NCI-H524 (cell line): ENCODE data around the gene PAK4.
A peak's percentile ranks its signal among the peaks of the same experiment; 100 is the strongest.

ENCODE experiments used
- DNase-seq, 2 experiments: peaks; one replicate each; lab custom pipeline; 2025; lab: John Stamatoyannopoulos, UW

PAK4 gene

DNA sequence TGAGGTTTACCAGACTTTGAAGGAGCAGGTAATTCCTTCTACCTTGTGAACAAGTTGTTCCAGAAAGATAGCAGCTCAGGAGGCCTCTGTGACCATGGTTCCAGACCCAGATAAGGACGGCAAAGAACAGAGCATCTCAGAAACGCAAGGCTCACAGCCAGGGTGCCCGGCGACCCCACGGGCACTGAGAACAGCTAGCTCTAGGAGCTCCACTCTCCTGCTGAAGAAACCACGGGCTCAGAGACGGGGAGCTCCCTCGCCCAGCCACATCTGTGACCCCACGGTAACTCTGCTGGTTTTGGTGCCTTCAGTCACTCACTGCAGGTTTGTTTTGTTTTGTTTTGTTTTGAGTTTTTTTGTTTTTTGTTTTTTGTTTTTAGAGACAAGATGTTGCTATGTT lies 55.2 kb downstream of the PAK4 start:
- DNase-seq: no peak

- no peak for DNase-seq
Observed at GRCh38 chr19:39181500-39182173, 56.1 kb downstream of the PAK4 start.

GRCh38 chr19:39182174-39182505 lies 56.6 kb downstream of the PAK4 start:
- no peak for DNase-seq

- no peak for DNase-seq
Observed at GRCh38 chr19:39183104-39183503, 57.5 kb downstream of the PAK4 start.

DNA sequence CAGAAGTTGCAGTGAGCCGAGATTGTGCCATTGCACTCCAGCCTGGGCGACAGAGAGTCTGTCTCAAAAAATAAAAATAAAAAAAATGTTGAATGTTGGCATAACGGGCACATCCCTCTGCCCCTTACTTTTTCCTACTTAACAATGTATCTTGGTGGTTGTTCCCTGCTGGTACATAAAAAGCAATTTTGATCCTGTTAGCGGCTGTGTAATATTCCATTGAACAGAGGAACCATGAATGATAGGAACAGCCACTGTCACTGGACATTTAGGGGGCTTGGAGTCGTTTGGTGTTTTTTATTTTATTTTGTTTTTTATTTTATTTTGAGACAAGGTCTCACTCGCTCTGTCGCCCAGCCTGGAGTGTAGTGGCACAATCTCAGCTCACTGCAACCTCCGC lies 60.8 kb downstream of the PAK4 start:
- DNase-seq: no peak

- no peak for DNase-seq
Observed at GRCh38 chr19:39187552-39187943, 62.0 kb downstream of the PAK4 start.

- DNase-seq: no peak
Observed at GRCh38 chr19:39188960-39189359, 63.4 kb downstream of the PAK4 start.

- no peak for DNase-seq
Observed at GRCh38 chr19:39190768-39191167, 65.2 kb downstream of the PAK4 start.

- no peak for DNase-seq
Observed at GRCh38 chr19:39192846-39193245, 67.3 kb downstream of the PAK4 start.

DNA sequence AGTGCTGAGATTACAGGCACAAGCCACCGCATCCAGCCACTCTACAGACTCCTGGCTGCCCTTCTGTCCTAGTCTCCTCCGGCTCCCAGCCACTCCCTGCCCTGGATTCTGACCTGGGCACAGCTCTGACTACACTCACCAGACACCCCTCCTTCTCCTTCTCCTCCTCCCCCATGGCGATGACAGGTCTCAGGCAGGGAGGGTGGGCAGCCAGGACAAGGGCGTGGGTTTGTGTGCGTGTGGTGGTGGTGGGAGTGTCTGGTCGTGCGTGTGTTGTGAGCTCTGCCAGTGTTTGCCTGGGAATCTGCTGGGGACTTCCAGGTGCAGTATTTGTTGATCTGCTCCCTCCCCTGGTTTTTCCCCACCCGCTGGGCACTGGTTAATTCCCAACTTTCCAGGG lies 68.2 kb downstream of the PAK4 start:
- DNase-seq: no peak

DNA sequence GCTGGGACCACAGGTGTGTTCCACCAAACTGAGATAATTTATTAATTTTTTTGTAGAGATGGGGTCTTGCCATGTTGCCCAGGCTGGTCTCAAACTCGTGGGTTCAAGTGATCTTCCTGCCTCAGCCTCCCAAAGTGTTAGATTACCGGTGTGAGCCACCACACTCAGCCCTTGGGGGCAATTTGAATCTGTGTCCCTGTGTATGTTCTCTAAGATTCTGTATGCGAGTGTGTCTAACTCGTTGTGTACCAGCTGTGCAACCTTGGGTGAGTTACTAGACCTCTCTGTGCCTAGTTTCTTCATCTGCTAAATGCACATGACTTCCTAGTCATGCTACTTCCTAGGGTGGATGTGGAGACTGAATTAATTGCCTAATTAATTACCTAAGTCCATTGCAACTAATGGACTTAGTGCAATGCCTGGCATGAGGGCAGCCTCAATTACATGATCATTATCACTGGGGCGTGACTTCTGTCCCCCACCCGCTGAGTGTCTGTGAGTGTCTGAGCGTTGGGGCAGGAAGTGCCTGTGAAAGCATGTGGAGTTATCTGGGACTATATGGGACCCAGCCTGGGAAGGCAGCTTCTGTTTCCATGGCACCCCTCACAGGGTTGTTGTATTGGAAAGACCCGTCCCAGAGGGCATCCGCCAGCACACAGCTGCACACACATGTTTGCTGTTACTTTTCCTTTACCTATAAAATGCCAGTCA lies 69.4 kb downstream of the PAK4 start:
- peak in 1 of 2 experiments; percentile 28 for DNase-seq

GRCh38 chr19:39195755-39196154 lies 70.2 kb downstream of the PAK4 start:
- no peak for DNase-seq

GRCh38 chr19:39196320-39196719 lies 70.7 kb downstream of the PAK4 start:
- DNase-seq: peak; percentile 13 to 35

DNA sequence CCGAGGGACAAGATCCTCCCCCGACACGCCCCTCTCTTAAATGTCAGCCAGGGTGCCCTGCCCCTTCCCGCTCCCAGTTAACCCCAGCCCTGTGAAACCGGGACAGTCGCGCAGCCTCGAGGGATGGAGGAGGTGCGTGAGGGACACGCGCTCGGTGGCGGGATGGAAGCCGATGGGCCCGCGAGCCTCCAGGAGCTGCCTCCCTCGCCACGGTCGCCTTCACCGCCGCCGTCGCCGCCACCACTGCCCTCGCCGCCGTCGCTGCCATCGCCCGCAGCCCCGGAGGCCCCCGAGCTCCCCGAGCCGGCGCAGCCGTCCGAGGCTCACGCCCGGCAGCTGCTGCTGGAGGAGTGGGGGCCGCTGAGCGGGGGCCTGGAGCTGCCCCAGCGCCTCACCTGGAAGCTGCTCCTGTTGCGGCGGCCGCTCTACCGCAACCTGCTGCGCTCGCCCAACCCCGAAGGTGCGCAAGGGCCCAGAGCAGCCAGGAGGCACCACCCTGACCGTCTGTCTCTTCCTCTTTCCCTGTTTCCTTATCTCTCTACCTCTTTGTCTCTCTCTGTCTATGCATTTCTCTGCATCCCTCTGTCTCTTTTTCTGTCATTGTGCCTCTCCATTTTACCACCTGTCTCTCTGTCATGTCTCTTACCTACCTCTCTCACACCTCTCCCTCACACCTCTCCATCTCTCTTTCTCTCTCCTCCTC lies 71.4 kb downstream of the PAK4 start, which contains the start of gene NCCRP1:
Gene NCCRP1 (plus strand): TSS at position 105 of the 703 bp plus-strand sequence. CDS start 19 bp downstream, at position 124.
- DNase-seq: peak in 1 of 2 experiments; percentile 17

DNA sequence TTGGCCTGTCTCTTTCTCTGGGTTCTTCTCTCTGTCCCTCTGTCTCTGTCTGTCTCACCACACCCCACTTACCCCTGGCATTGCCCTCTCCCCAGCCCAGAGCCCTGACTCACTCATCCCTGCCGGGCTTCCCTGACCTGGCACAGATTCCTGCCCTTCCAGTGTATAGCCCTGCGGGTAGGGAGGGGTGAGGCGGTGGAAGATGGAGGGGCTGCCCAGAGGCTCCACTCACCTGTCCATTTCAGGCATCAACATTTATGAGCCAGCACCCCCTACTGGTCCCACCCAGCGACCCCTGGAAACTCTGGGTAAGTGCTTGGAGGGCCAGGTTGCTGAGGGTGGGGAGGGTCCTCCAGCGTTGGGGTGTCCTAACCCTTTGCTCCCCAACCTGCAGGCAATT lies 72.2 kb downstream of the PAK4 start:
- DNase-seq: no peak

DNA sequence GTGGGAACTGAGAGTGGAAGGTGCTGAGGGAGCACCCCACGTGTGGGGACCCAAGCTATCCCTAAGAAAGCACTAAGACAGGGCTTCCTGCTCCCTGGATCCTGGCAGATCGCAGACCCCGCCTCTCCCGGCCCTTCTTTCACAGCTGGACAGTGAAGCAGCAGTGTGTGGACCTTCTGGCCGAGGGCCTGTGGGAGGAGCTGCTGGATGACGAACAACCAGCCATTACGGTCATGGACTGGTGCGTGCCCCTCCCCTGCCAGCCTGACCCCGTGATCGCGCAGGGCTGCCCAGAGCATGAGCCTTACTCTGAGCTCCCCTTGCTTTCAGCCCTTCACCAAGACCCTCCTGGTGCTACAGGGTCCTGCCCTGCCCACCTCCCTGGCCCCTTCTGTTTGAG lies 73.4 kb downstream of the PAK4 start:
- no peak for DNase-seq

- no peak for DNase-seq
Observed at GRCh38 chr19:39200066-39200802, 74.6 kb downstream of the PAK4 start.

GRCh38 chr19:39200803-39201115 lies 75.2 kb downstream of the PAK4 start:
- peak; percentile 84 to 94 for DNase-seq

- DNase-seq: no peak
Observed at GRCh38 chr19:39202998-39203355, 77.4 kb downstream of the PAK4 start.

DNA sequence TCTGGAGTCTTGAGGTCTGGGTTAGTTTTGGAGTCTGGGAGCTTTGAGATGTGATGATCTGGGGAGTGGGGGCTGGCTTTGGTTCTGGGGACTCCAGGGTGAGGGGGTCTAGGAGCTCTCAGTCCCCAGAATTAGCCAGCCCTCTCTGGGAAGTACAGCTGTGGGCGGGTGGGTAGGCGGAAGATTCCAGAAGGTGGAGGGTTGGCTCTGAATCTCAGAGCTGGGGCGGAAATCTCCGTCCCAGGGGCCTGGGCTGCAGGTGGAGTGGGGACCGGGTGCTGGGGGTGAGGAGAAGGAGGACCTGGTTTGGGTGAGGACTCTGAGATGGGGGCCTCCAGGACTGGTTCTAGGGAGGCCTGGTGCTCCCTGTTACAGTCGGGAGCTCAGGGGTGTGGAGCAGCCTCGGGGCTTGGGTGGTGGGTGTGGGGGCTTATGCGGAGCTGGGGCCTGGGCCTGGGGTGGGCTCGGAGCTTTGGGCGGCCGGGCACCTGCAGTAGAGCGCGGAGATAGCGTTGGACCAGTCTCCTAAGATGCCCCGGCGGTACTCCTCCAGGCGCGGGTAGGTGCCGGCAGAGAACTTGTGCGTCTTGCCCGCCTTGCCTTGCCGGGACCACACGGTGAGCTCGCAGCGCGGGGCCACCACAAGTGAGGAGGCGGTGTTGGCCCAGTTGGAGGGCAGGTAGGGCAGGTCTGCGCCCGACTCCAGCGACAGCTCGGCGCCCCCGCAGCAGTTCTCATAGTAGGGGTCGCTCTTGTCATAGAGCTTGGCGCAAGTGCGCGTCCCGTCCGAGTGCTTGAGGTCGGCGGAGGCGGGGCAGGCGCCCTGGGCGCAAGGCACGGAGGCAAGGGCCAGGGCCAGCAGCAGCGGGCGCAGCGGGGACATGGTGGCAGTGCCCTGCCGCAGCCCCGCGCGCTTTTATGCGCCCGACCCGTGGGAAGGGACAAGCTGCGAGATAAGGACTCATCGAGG lies 78.1 kb downstream of the PAK4 start, which contains the start of gene SYCN:
Gene SYCN (minus strand): TSS at position 892 of the 970 bp plus-strand sequence. CDS start 9 bp downstream, at position 883.
- DNase-seq: peak in 1 of 2 experiments; percentile 41

DNA sequence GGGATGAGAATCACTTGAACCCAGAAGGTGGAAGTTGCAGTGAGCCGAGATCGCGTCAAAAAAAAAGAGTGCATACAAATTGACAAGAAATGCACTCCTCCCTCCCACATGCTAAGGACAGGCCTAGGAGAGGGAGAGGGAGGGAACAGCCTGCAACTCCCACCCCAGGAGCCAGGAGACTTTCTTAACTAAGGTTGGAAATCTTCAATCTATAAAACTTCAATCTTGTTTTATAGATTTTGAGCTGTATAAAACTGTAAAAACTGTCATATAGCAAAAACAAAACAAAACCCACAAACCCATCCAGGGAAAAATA lies 79.8 kb downstream of the PAK4 start:
- no peak for DNase-seq

DNA sequence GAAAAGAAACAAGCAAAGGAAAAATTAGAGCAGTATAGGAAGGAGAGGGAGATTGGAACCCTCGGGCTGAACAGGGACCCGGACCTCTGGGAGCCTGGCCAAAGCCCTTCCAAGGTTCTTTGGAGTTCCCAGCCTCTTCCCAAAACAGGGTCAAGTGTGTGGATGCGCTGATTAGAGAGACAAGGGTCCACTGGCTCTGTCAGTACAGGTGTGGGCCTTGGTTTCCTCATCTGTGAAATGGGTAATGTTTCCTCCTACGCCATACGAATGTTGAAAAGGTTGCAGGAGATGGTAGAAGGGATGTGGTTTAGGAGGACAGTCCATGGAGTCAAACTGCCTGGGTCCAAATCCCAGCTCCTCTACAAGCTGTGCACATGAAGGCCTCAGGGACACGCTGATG lies 80.5 kb downstream of the PAK4 start:
- DNase-seq: no peak
